ENCODE data around the gene PLCL2.

PLCL2 gene

GRCh38 chr3:16848007-16848406, 36.7 kb upstream of the PLCL2 start:
- H3K4me3 ChIP-seq (ENCODE audit: low read depth, low read length) = no peak overlapping the region
- DNase-seq (ENCODE audit: low read depth) = no peak
- no peak for TF ChIP-seq CTCF (IDR thresholded peaks at IDR 0.05; ENCODE audit: control insufficient read depth, extremely low read depth, insufficient read depth)

GRCh38 chr3:16849229-16849628, 35.5 kb upstream of the PLCL2 start:
- H3K4me3 ChIP-seq (ENCODE audit: low read depth, low read length) = no peak overlapping the region
- DNase-seq (ENCODE audit: low read depth) = no peak
- no peak for TF ChIP-seq CTCF (IDR thresholded peaks at IDR 0.05; ENCODE audit: control insufficient read depth, extremely low read depth, insufficient read depth)

GRCh38 chr3:16849795-16850194, 35.0 kb upstream of the PLCL2 start:
- no peak for TF ChIP-seq CTCF (IDR thresholded peaks at IDR 0.05; ENCODE audit: control insufficient read depth, extremely low read depth, insufficient read depth)
- no peak for DNase-seq (ENCODE audit: low read depth)
- H3K4me3 ChIP-seq (ENCODE audit: low read depth, low read length) = no peak overlapping the region

GRCh38 chr3:16855497-16855896, 29.3 kb upstream of the PLCL2 start:
- DNase-seq (ENCODE audit: low read depth) = no peak
- no peak for TF ChIP-seq CTCF (IDR thresholded peaks at IDR 0.05; ENCODE audit: control insufficient read depth, extremely low read depth, insufficient read depth)
- no peak overlapping the region for H3K4me3 ChIP-seq (ENCODE audit: low read depth, low read length)

GRCh38 chr3:16860234-16860633, 24.5 kb upstream of the PLCL2 start:
- no peak overlapping the region for H3K4me3 ChIP-seq (ENCODE audit: low read depth, low read length)
- no peak for TF ChIP-seq CTCF (IDR thresholded peaks at IDR 0.05; ENCODE audit: control insufficient read depth, extremely low read depth, insufficient read depth)
- no peak for DNase-seq (ENCODE audit: low read depth)

GRCh38 chr3:16861432-16861831, 23.3 kb upstream of the PLCL2 start:
- no peak for DNase-seq (ENCODE audit: low read depth)
- H3K4me3 ChIP-seq (ENCODE audit: low read depth, low read length) = no peak overlapping the region
- no peak for TF ChIP-seq CTCF (IDR thresholded peaks at IDR 0.05; ENCODE audit: control insufficient read depth, extremely low read depth, insufficient read depth)

GRCh38 chr3:16864610-16865313, 20.0 kb upstream of the PLCL2 start:
- H3K4me3 ChIP-seq (ENCODE audit: low read depth, low read length) = no peak overlapping the region
- no peak for TF ChIP-seq CTCF (IDR thresholded peaks at IDR 0.05; ENCODE audit: control insufficient read depth, extremely low read depth, insufficient read depth)
- no peak for DNase-seq (ENCODE audit: low read depth)
